ENCODE results near the gene LRRC74B. TPM values are rescaled to one million over a fixed set of nuclear protein-coding genes. Genes with fewer than 3 reads are reported as not detected.

LRRC74B gene
- total RNA-seq, 2 experiments from 2014 or later: not detected

DNA sequence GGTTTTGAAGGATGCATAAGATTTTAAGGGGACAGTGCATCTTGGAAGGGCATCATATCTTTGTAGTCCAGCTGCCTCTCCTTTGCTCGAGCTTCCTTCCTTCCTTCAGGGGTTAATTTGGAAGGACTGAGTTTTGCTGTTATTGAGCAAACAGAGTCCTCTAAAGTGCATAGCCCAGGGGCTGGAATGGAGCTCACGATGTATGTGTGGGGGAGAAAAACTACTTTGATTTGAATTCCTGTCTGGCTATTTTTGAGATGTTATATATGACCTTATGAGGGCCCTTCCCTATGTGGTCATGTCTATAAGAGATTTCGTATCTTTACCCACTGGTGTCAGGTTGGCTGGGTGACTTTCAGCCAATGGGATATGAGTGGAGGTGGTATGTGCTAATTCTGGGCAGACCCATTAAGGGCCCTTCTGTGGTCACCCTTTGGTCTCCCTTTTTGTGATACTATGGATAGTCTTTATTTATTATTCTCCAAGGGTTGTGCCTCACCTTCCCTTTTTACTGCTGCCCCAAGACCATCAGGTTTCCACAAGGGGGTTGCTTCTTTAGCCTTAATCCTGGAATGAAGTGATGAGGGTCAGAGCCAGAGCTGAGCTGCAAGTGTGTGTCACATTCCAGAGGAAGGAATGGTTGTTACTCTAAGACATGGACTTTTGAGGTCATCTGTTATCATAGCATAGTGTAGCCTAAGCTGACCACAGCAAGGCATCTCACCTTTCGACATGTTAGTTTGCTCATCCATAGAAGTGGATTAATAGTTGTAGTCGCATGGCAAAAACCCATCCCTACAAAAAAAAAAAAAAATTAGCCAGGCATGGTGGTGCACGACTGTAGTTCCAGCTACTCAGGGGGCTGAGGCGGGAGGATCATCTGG lies 54.6 kb downstream of the LRRC74B start:
- ATAC-seq (ENCODE audit: poor library complexity) (no peak), DNase-seq (no peak)
- H3K9me3 Mint-ChIP-seq: no peaks in the 10 kb centered on the region
- Histone ChIP-seq H3K27me3 (ENCODE audit: control insufficient read depth in 1 of 2, insufficient read depth in 2 of 2, low read length in 2 of 2) (peaks cover 0 to 9% of the 10 kb centered on the region in 2 experiments), H3K36me3 (ENCODE audit: insufficient read depth, low read length) (no peaks in the 10 kb centered on the region), H3K4me3 (ENCODE audit: low read length) (no peak overlapping the region), H3K27ac (ENCODE audit: low read depth in 1 of 2, low read length in 2 of 2) (no peak overlapping the region), H3K9me3 (ENCODE audit: control insufficient read depth in 1 of 2, insufficient read depth in 1 of 2, low read length in 2 of 2) (no peaks in the 10 kb centered on the region), H3K4me1 (ENCODE audit: insufficient read depth, low read length) (peaks cover 6% of the 10 kb centered on the region)
- H3K27ac Mint-ChIP-seq: no peak overlapping the region
- intact Hi-C loops (cut with DNase I, micrococcal nuclease): loop anchor here in 1 of 2 experiments (10.0 kb wide), 1 partner anchor 126 kb away; no protein-coding TSS in a partner anchor
- H3K4me1 Mint-ChIP-seq (ENCODE audit: low read depth): peaks cover 8% of the 10 kb centered on the region
- H3K27me3 Mint-ChIP-seq: peaks cover 34% of the 10 kb centered on the region
- no peaks in the 10 kb centered on the region for H3K36me3 Mint-ChIP-seq (ENCODE audit: low read depth)
- ChIA-PET CTCF (no interaction called here), POLR2A (no interaction called here)
- TF ChIP-seq, protein P1, sequence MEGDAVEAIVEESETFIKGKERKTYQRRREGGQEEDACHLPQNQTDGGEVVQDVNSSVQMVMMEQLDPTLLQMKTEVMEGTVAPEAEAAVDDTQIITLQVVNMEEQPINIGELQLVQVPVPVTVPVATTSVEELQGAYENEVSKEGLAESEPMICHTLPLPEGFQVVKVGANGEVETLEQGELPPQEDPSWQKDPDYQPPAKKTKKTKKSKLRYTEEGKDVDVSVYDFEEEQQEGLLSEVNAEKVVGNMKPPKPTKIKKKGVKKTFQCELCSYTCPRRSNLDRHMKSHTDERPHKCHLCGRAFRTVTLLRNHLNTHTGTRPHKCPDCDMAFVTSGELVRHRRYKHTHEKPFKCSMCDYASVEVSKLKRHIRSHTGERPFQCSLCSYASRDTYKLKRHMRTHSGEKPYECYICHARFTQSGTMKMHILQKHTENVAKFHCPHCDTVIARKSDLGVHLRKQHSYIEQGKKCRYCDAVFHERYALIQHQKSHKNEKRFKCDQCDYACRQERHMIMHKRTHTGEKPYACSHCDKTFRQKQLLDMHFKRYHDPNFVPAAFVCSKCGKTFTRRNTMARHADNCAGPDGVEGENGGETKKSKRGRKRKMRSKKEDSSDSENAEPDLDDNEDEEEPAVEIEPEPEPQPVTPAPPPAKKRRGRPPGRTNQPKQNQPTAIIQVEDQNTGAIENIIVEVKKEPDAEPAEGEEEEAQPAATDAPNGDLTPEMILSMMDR (IDR thresholded peaks at IDR 0.05): no peak
- H3K4me3 Mint-ChIP-seq: no peak overlapping the region

DNA sequence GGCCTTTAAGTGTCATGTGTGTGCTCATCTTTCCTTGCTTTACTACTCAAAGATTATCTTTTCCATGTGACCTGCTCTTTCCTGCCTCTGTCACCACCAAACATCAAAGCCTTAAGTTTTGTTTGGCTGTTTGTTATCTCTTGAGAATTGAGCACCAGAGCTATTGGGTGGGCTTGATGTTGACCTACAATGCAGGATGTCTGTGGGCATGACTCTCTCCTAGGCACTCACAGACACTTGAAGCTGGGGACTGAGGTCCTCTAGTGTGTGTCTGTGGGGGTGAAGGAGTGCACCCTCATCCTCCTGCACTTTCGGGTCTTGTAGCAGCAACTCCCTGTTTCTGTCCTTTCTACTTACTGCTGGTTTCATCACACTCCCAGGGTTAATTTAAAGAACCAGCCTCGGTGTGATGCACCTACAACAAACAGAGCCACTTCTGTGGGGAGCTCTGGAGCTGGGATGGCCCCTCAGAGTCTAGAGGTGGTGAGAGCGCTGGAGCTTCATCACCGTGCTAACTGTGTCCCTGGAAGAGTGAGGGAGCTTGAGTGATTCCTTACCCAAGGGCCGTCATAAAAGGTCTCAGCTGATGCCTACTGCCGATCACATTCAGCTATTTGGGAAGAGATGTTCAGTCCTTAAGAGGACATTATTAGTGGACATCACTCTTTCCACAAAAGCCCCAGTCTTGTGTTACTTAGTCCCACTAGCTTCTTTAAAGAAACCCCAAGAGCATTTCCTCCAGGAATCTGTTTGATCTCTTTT lies 56.3 kb downstream of the LRRC74B start:
- no peaks in the 10 kb centered on the region for H3K9me3 Mint-ChIP-seq
- TF ChIP-seq, protein P1 (IDR thresholded peaks at IDR 0.05): no peak
- Histone ChIP-seq H3K27ac (ENCODE audit: low read depth in 1 of 2, low read length in 2 of 2) (no peak overlapping the region), H3K4me1 (ENCODE audit: insufficient read depth, low read length) (peaks cover 6% of the 10 kb centered on the region), H3K9me3 (ENCODE audit: control insufficient read depth in 1 of 2, insufficient read depth in 1 of 2, low read length in 2 of 2) (no peaks in the 10 kb centered on the region), H3K4me3 (ENCODE audit: low read length) (no peak overlapping the region), H3K27me3 (ENCODE audit: control insufficient read depth in 1 of 2, insufficient read depth in 2 of 2, low read length in 2 of 2) (peaks cover 9 to 10% of the 10 kb centered on the region in 2 experiments), H3K36me3 (ENCODE audit: insufficient read depth, low read length) (no peaks in the 10 kb centered on the region)
- H3K27ac Mint-ChIP-seq: no peak overlapping the region
- peaks cover 8% of the 10 kb centered on the region for H3K4me1 Mint-ChIP-seq (ENCODE audit: low read depth)
- intact Hi-C loops (cut with DNase I, micrococcal nuclease): loop anchor here in 1 of 2 experiments (10.0 kb wide), 1 partner anchor 127 kb away; no protein-coding TSS in a partner anchor
- ChIA-PET CTCF (interaction anchor here (0.8 to 1.3 kb wide), 2 partner anchors 18 to 545 kb away, joined by 3 to 4 read pairs; no protein-coding TSS in a partner anchor), POLR2A (no interaction called here)
- no peaks in the 10 kb centered on the region for H3K36me3 Mint-ChIP-seq (ENCODE audit: low read depth)
- DNase-seq (no peak), ATAC-seq (ENCODE audit: poor library complexity) (no peak)
- peaks cover 41% of the 10 kb centered on the region for H3K27me3 Mint-ChIP-seq
- no peak overlapping the region for H3K4me3 Mint-ChIP-seq

DNA sequence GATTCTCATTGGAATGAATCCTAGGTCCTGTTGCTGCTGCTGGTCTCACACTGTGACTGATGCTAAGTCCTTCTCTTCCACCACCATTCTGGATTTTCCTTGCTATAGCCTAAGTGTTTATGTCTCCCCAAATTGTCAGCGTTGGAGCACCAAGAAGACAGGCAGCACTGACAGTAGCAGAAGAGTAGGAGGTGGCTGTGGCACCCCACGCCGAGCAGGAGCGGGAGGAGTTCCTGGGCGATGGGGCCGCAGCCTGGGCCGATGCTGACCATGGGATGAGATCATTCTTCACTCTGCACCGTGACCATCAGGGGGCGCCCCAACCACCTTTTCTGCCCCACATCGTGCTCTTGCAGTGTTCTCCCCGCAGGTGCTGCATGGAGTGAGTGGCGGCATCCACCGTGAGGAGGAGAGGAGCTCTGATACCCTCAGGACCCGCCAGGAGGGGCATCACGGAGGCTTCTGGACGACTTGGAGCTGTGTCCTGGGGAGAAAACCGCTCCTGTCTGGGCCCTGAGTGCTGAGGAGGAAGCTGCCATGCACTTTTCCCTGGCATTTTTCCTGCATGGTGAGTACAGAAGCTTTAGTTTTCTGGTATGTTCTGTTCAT lies 57.0 kb downstream of the LRRC74B start:
- Histone ChIP-seq H3K27ac (ENCODE audit: low read depth in 1 of 2, low read length in 2 of 2) (no peak overlapping the region), H3K9me3 (ENCODE audit: control insufficient read depth in 1 of 2, insufficient read depth in 1 of 2, low read length in 2 of 2) (no peaks in the 10 kb centered on the region), H3K4me3 (ENCODE audit: low read length) (no peak overlapping the region), H3K36me3 (ENCODE audit: insufficient read depth, low read length) (no peaks in the 10 kb centered on the region), H3K27me3 (ENCODE audit: control insufficient read depth in 1 of 2, insufficient read depth in 2 of 2, low read length in 2 of 2) (peaks cover 9 to 11% of the 10 kb centered on the region in 2 experiments), H3K4me1 (ENCODE audit: insufficient read depth, low read length) (peaks cover 6% of the 10 kb centered on the region)
- POLR2A ChIA-PET: no interaction called here
- TF ChIP-seq, protein P1 (IDR thresholded peaks at IDR 0.05): peak; percentile 82
- Mint-ChIP-seq H3K4me3 (no peak overlapping the region), H3K4me1 (ENCODE audit: low read depth) (peaks cover 8% of the 10 kb centered on the region), H3K36me3 (ENCODE audit: low read depth) (no peaks in the 10 kb centered on the region), H3K27ac (no peak overlapping the region), H3K27me3 (peaks cover 44% of the 10 kb centered on the region), H3K9me3 (no peaks in the 10 kb centered on the region)
- ATAC-seq (ENCODE audit: poor library complexity) (peak; percentile 89), DNase-seq (peak; percentile 58 to 84 (median 66))
- CTCF ChIA-PET: interaction anchor here (0.7 to 1.3 kb wide), 3 partner anchors 10 to 544 kb away, joined by 3 to 4 read pairs (median 4); no protein-coding TSS in a partner anchor
- intact Hi-C loops (cut with DNase I, micrococcal nuclease): loop anchor here in 1 of 2 experiments (10.0 kb wide), 1 partner anchor 128 kb away; no protein-coding TSS in a partner anchor

Measured in CD4-positive, alpha-beta T cell (primary cell).